Jurkat, Clone E6-1 (cell line): ENCODE results near the gene SLC10A2. TPM values are rescaled to one million over a fixed set of nuclear protein-coding genes. Genes with fewer than 3 reads are reported as not detected.
"Not testable (repeated sequence)": the region's sequence is repeated elsewhere in the genome, so short reads cannot be mapped to it uniquely, and the experiment has no call there.

Experiments used
- DNase-seq: peaks from one replicate; pipeline ENCODE4 v3.0.0-alpha.2; 2011; ENCODE audit warnings: low read depth, low spot score
- H3K4me3 ChIP-seq: 2 replicates; pipeline ENCODE4 v1.5.1; 2011; ENCODE audit warnings: mild to moderate bottlenecking, low read length, control low read depth, moderate library complexity
- polyA plus RNA-seq: library from polyadenylated mRNA; unstranded; fragments of >200 nt; gene quantifications from one replicate; pipeline ENCODE4 v1.2.1, GENCODE V29; 2012; ENCODE audit warnings: missing spikeins; ENCODE audit not compliant: insufficient read length, insufficient read depth

The SLC10A2 gene, protein sequence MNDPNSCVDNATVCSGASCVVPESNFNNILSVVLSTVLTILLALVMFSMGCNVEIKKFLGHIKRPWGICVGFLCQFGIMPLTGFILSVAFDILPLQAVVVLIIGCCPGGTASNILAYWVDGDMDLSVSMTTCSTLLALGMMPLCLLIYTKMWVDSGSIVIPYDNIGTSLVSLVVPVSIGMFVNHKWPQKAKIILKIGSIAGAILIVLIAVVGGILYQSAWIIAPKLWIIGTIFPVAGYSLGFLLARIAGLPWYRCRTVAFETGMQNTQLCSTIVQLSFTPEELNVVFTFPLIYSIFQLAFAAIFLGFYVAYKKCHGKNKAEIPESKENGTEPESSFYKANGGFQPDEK
- polyA plus RNA-seq: not detected

DNA sequence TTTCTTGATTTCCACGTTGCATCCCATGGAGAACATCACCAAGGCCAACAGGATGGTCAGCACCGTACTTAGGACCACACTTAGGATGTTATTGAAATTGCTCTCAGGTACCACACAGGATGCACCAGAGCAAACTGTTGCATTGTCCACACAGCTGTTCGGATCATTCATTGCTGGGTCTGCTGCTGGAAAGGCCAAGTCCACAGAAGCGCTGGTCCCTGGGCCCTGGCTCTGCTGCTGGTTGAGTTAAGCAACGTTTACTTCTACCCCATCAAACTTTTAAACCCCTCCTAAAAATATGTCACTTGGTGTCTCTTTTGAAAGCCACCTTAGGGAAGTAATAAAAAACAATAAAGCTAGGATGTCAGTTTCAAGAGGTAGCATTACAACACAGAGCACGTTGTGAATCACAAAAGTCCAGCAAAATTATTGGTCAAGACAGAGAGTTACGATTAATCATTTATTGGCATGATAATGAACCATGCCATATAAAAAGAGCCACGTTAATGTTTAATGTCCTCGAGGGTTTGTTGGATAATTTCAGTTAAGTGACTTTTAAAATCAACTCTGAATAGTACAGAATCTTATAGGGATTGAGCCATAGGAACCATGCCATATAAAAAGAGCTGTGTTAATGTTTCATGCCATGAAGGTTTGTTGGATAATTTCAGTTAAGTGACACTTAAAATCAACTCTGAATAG is at the start of gene SLC10A2:
SLC10A2 (minus strand) TSS at position 339 of the 702 bp plus-strand sequence; CDS start at position 171, 168 bp downstream.
- no peak within 1 kb of the TSS for H3K4me3 ChIP-seq
- DNase-seq: no peak

DNA sequence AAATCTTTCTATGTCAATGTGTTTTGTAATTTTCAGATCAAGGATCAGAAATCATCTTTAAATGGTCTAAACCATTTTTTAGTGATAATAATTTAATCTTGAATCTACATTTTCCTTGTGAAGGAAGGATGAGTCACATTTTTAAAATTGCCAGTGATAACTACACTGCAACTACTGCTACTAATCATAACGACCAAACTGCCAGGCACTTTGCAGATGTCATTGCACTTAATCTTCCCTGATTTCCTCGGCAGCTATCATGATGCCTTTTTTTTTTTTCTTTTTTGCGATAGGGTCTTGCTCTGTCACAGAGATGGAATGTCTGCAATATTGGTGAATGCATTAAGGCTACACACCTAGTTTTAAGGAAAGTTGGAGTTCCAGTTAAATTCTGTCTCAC is 41.4 kb upstream of the SLC10A2 start:
- no peak overlapping the region for H3K4me3 ChIP-seq
- DNase-seq: no peak

DNA sequence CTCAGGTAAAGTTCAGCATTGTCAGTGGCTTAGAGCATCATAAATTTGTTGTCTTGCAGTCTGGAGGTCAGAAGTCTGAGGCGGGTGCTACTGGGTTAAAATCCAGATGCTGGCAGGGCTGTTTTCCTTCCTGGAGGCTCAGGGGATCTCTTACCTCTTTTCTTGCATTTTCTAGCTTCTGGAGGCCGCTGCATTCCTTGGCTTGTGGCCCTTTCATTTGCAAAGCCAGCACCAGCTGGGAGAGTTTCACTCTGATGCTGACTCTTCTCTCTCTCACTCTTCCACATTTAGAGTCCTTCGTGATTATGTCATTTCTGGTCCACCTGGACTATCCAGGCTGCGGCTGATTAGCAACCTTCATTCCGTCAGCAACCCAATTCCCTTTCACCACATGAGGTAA is 38.1 kb upstream of the SLC10A2 start:
- no peak for DNase-seq
- no peak overlapping the region for H3K4me3 ChIP-seq

DNA sequence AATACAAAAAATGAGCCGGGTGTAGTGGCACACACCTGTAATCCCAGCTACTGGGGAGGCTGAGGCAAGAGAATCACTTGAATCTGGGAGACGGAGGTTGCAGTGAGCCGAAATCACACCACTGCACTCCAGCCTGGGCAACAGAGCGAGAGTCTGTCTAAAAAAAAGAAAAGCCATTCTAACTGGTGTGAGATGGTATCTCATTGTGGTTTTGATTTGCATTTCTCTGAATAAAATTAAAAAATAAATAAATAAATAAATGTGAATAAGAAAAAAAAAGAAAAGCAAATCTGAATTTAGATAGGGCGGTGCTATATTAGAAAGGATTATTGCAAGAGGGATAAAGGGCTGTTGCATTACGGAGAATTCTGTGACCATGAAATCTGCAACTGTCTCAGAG is 37.2 kb upstream of the SLC10A2 start:
- not testable (repeated sequence) for DNase-seq, H3K4me3 ChIP-seq

DNA sequence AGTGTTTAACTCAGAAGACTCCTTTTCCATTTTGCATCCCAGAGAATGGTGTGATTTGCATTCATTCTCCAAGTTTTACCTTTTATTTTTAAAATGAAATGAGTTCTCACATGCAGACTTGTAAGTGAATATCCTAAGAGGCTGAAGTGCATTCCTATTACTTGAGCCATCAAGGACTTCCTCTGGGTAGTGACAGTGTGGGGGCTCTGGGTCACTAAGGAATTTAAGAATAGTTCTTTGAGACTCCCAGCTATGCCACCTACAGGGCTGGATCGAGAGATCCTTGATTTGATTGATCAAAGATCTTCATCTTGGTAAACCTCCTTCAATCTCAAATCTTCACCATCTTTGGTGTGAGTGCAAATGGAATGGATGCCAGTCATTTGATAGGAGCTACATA is 36.3 kb upstream of the SLC10A2 start:
- H3K4me3 ChIP-seq: no peak overlapping the region
- no peak for DNase-seq

DNA sequence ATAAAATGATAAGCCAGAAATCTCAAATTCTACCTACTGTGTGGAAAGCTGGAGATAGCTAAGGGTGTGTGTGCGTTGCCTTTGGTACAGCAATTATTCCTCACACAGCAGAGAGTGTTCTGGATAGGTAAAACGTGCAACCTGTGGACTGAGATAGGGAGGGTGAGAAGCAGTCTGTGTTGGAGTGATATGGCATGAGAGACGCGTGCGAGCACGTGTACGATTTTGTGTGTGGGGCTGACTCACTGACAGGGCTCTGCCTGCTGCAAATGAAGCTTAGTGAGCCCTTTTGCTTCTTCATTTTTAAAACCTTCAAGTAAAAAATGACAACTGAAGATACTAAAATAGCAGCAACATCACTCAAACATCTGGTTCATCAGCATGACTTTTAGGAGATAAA is 35.7 kb upstream of the SLC10A2 start:
- DNase-seq: no peak
- H3K4me3 ChIP-seq: no peak overlapping the region

DNA sequence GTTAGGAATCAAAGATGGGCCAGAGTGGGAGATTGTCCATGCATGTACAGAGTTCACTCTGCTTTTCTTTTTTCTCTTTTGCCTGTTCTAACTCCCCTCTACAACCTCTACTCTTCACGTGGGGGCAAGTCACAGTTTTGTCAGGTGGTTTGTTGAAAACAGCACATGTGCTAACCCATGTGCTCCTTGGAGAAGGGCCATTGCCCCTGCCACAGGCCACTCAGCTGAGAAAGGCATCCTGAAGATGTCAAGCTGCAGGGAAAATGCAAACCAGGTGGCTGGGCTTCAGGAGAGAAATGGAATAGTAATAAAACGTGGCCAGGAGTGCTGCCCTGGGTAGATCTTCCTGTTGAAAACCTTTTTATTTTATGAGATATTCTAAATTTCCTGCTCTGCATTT is 35.3 kb upstream of the SLC10A2 start:
- DNase-seq: no peak

DNA sequence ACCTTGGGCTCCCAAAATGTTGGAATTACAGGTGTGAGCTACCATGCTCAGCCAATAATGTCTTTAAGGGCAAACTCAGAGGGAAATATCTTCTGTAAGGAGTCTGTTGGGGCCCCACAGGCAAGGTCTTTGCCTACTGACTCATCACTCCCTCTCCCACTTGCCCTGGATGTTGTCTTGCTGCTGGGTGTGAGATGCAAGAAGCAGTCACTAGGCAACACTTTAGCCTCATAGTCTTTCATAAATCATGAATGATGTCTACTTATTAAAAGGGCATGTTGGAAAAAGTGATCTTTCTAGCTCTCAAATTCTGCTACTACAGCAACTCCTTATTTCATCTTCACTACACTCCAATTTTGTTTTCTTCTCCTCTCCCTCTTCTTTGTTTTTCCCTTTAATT is 34.6 kb upstream of the SLC10A2 start:
- no peak for DNase-seq

More for the DNA sequence above, 35.3 kb upstream of the SLC10A2 start:
- H3K4me3 ChIP-seq: no peak overlapping the region

DNA sequence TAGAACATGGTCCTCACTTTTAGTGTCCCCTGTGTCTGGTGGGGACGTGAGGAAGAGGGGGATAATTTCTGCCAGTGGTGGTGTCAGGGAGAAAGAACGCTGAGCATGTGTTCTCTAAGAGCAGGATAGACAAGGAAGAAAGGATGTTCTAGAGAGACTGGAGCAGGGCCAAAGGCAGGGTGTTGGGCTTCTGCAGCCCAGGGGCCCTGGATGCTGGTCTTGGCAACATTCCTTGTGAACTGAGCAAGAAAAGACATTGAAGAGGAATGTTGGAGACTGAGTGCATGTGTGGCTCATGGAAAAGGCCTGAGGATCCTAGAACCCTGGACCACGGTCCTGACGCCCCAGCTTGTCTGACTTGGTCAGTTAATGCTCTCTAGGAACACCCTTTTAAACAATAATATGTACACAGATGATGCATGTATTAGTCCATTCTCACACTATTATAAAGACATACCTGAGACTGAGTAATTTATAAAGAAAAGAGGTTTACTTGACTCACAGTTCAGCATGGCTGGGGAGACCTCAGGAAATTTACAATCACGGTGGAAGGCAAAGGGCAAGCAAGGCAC is 33.6 kb upstream of the SLC10A2 start:
- no peak overlapping the region for H3K4me3 ChIP-seq
- no peak for DNase-seq

More for the DNA sequence above, 34.6 kb upstream of the SLC10A2 start:
- no peak overlapping the region for H3K4me3 ChIP-seq

DNA sequence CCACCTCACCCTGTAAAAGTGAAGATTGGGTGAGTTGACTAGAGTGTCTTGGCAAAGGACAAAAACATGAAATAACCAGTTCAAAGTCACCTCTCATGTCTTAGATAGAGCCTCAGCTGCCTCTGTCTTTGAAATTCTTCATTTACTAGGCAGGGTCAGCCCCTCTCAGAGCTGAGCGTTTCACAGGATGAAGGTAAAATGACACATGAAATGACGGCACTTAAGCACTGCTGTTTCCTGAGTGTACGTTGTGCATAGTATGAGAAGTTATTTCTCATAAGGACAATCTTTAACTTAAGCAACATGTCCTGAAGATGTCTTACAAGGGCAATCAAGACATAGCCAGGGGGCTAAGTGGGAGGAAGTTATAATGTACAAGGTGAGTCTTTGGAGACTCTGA is 32.3 kb upstream of the SLC10A2 start:
- H3K4me3 ChIP-seq: no peak overlapping the region
- no peak for DNase-seq

DNA sequence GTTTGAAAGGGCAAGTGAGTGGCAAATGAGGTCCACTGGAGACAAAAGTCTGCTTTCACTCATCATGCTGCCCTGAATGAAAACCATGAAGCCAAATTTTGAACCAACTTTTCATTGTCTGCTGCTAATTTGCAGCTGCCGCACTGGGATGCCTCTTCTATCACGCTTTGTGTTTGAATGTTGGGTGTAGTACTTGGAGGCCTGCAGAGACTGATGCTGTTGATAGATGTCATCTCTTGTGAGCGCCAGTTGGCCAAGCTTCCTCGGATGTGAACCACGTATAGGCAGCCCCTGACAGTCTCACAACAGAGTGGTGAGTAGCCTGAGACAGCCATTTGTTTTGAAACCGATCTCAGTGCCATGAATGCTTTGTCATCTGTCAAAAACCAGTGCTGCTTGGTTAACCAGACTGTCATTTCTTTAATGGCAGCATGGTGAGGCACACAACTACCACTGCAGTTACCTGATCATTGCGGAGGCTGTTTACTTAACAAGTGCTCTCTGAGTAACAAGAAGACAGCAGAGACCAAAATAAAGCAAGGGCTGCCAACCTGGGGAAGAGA is 31.2 kb upstream of the SLC10A2 start:
- no peak for DNase-seq
- H3K4me3 ChIP-seq: no peak overlapping the region

DNA sequence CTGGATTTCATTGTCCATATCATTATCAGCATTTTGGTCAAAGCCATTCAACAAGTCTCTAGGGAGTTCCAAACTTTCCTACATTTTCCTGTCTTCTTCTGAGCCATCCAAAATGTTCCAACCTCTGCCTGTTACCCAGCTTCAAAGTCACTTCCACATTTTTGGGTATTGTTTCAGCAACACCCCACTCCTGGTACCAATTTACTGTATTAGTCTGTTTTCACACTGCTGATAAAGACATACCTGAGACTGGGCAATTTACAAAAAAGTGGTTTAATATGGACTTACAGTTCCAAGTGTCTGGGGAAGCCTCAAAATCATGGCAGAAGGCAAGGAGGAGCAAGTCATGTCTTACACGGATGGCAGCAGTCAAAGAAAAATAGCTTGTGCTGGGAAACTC is 27.4 kb upstream of the SLC10A2 start:
- DNase-seq, H3K4me3 ChIP-seq: not testable (repeated sequence)

DNA sequence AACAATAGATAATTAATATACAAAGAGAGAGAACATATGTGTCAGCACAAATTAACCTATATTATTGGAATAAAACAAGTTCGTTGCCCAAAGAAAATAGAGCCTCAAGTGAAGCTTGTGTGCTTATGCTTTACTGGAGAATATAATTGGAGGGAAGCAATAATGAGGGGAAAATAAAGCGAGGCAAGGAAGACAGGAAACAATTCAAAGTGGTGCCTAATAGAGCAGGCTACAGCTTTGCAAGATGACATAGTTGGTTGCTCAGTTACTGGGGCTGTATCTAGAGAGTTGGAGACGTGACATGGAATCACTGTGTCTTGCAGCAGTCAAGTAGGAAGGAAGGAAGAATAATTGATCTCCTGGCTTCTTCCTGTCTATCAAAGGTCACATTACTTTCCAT is 21.1 kb upstream of the SLC10A2 start:
- no peak overlapping the region for H3K4me3 ChIP-seq
- DNase-seq: no peak

DNA sequence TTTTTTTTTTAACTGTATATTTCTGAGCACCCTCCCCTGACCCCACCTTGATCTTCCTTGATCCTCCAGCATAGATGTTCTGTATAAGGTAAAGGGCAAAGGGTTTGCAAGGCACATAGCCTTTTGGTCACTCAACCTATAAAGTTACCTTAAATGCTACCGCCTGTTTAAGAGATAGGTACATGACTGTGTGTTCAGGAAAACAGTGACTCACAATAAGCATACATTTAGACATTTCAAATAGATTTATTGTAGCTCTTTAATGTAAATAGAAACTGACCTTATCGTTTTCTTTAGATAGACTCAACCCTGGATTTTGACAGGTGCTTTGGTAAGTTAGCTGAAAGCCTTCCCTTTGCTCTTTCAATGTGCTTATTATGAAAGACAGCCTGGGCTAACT is 15.2 kb upstream of the SLC10A2 start:
- no peak for DNase-seq
- H3K4me3 ChIP-seq: no peak overlapping the region

DNA sequence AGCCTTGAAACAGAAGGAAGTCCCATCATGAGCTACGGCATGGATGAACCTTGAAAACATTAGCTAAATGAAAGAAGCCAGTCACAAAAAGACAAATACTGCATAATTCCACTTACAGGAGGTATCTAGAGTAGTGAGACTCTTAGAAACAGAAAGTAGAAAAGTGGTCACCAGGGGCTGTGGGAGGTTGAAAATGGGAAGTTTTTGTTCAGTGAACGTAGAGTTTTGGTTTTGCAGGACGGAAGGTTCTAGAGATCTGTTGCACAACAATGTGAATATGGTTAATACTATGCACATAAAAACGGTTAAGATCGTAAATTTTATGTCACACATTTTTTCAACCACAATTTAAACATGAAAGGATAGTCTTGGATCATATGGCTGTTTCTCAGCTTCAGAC is 11.9 kb upstream of the SLC10A2 start:
- H3K4me3 ChIP-seq: no peak overlapping the region
- no peak for DNase-seq

DNA sequence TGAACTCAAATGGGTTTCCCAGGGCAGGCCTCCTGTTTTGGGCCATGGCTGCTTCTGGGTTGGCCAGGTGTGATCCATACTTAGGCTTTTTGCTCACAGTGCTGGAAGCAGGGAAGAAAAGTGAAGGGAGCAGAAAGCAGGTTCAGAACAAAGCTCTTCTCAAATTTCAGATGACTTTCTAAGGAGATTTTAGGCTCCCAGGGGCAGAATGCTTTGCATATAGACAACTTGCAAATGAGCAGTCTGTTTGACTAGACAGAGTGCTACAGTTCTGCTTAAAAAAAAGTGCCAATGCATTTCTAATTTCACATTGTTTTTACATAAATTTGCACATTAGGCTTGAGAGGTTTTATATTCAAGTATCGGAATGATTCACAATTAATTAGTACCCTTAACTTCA is 2.6 kb upstream of the SLC10A2 start:
- no peak for DNase-seq

DNA sequence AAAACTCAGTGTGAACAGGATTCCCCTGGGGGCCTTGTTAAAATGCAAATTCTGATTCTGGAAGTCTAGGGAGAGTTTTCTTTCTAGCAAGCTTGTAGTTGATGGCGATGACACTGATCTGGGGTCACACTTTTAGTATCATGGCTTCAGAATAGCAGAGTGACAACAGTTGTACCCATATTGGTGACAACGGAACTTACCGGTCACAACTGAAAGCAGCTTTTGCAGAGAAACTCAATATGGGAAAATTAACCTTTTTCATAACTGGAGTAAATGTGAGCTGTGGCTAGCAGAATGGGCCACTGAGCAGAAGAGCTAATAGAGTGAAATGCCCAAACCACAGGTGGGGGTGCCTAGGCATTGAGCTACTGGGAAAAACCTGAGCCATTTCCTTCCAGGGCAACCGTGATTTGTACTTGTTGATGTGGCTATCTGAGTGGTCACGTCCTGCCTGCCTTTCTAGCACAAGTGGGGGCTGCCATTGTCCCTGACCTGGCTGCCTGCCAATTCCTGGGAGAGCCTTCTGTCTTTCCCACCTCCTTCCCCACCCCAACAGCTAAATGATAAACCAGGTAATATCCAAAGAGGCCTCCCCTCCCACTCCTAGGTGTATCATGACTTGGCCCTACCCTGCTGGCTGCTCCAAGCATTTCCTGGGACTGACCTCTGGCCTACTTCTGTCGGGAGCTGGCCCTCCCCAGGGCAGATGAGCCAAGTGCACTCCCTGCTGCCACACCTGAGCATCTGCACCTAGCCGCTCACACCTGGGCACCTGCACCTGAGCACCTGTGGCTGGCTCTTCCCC is 1.7 kb upstream of the SLC10A2 start:
- no peak for DNase-seq

More for the DNA sequence above, 2.6 kb upstream of the SLC10A2 start:
- H3K4me3 ChIP-seq: no peak overlapping the region

DNA sequence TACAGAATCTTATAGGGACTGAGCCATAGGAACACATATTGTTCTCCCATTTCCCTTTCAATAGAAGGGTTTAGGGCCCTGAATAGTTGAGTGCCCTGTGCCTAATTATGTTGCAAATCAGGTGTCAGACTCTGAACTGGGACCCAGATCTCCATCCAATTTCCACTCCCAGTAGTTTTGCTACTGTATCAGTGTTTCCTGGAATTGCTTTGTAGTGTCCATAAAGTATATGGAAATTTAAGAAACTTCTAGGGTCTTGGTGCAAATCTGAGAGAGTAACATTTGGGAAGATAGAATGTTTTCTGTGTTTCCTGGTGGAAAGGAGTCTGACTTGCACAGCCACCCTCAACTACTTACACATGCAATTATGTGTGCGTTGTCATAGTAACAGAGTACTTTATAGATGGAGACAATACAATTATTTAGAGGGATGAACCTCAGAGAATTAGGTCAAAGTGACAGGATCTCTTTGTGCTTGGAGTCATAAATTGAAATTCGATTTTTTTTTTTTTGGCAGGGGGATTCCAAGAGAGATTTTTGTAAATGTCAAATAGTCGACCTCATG is 646 bp upstream of the SLC10A2 start:
- no peak overlapping the region for H3K4me3 ChIP-seq
- no peak for DNase-seq

More for the DNA sequence above, 1.7 kb upstream of the SLC10A2 start:
- no peak overlapping the region for H3K4me3 ChIP-seq

DNA sequence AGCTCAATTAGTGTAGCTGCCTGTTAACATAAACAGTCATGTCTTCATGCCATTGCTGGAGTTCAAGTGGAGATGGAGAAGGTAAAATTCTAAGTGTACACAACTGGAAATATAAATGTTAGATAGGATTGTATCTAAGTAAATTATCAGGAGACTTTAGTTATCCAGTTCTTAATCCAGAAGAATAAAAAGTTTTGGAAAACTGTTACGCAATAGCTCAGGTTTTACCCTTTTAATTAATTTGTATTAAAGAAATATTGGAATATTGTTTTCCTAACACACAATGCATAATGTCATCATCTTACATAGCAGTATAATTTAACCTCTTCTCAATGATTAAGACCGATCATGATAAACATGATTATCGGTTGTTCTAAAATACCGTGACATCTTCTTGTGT is 2.8 kb downstream of the SLC10A2 start:
- H3K4me3 ChIP-seq: no peak overlapping the region
- DNase-seq: no peak
